Gastroesophageal sphincter (tissue), 3 donors: ENCODE results near the gene NEMP2.

Experiments used
- POLR2A ChIP-seq, 2 donors: fragments of 450-650 bp; IDR thresholded peaks; one replicate each; pipeline ENCODE4 v1.6.1; 2017; ENCODE audit warnings: antibody characterized with exemption in 2 of 2, mild to moderate bottlenecking in 2 of 2, moderate library complexity in 1 of 2
- TF ChIP-seq, protein P1 (sequence below), 4 experiments: fragments of 200-600 bp in 2 of 4; fragments of 450-650 bp in 2 of 4; sonication (generic) in 1 of 4; IDR thresholded peaks; one replicate each; pipeline ENCODE4 v1.5.1; 2017 to 2019; ENCODE audit warnings: antibody characterized with exemption in 4 of 4, mild to moderate bottlenecking in 2 of 4, moderate library complexity in 2 of 4

DNA sequence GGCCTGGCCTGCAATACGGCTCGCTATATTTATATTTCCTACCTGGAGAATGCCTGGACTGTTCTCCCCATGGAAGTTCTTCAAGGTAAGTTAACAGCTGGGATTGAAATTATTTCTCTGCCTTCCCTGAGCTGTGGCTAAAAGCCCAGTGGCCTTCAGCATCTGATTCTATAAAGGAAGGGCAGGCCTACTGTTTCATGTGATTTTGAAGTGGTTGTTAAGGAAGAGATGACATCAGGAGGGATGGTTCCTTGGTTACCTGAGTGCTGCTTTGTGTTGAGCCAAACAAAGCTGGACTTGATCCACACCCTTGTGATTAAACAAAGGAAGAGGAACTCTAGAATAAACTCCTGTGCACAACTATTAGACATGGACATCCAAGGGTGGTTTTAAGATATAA is 64.8 kb downstream of the NEMP2 start:
- TF ChIP-seq, protein P1, sequence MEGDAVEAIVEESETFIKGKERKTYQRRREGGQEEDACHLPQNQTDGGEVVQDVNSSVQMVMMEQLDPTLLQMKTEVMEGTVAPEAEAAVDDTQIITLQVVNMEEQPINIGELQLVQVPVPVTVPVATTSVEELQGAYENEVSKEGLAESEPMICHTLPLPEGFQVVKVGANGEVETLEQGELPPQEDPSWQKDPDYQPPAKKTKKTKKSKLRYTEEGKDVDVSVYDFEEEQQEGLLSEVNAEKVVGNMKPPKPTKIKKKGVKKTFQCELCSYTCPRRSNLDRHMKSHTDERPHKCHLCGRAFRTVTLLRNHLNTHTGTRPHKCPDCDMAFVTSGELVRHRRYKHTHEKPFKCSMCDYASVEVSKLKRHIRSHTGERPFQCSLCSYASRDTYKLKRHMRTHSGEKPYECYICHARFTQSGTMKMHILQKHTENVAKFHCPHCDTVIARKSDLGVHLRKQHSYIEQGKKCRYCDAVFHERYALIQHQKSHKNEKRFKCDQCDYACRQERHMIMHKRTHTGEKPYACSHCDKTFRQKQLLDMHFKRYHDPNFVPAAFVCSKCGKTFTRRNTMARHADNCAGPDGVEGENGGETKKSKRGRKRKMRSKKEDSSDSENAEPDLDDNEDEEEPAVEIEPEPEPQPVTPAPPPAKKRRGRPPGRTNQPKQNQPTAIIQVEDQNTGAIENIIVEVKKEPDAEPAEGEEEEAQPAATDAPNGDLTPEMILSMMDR (IDR thresholded peaks at IDR 0.05) = no peak
- no peak for TF ChIP-seq POLR2A (IDR thresholded peaks at IDR 0.05)
